ENCODE measurements around the gene ASTN1. TPM values are rescaled to one million over a fixed set of nuclear protein-coding genes. Genes with fewer than 3 reads are reported as not detected.

Gene ASTN1
- total RNA-seq, 4 donors from 2014 or later, result 0.18 TPM; not detected in 3

GRCh38 chr1:177142791-177143271 is 21.7 kb downstream of the ASTN1 start:
- Histone ChIP-seq H3K36me3 (no peaks in the 10 kb centered on the region), H3K4me1 (peaks cover 9% of the 10 kb centered on the region), H3K9me3 (no peaks in the 10 kb centered on the region), H3K4me3 (no peak overlapping the region), H3K27ac (no peak overlapping the region), H3K27me3 (no peaks in the 10 kb centered on the region)
- no peak for DNase-seq (ENCODE audit: low spot score in 2 of 2)
- TF ChIP-seq EP300 (IDR thresholded peaks at IDR 0.05), result no peak
- TF ChIP-seq POLR2A (IDR thresholded peaks at IDR 0.05), result no peak
- 51% methylated on average over 4 of the region's 4 CpGs for whole genome bisulfite sequencing

GRCh38 chr1:177142010-177142409 is 22.5 kb downstream of the ASTN1 start:
- TF ChIP-seq EP300 (IDR thresholded peaks at IDR 0.05) (no peak), CTCF (IDR thresholded peaks at IDR 0.05) (no peak)
- Histone ChIP-seq H3K27me3 (no peaks in the 10 kb centered on the region), H3K36me3 (no peaks in the 10 kb centered on the region), H3K4me1 (peaks cover 9% of the 10 kb centered on the region), H3K4me3 (no peak overlapping the region), H3K9me3 (no peaks in the 10 kb centered on the region), H3K27ac (no peak overlapping the region)
- DNase-seq (ENCODE audit: low spot score in 2 of 2), result no peak
- WGBS, result 83% methylated on average over 1 of the region's 1 CpG

DNA sequence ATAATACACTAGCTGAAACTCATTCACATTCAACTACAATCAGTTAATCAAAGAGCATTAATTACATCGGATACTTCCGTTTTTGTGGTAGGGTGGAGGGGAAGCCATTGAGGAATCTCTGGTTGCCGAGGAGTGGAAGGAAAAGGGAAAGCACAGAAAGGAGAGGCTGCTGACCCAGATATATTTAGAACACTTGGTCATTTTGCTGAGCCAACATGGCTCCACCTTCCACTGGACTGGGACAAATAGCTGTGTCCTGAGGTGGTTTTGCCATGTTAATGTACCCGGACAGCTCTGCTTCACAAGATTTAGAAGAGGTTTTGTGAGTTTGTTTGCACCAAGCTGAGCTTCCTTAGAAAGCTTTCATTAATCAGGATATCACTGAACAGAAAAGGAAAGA is 26.2 kb downstream of the ASTN1 start:
- Histone ChIP-seq H3K9me3 (no peaks in the 10 kb centered on the region), H3K4me1 (no peaks in the 10 kb centered on the region), H3K4me3 (no peak overlapping the region), H3K27me3 (no peaks in the 10 kb centered on the region), H3K36me3 (no peaks in the 10 kb centered on the region), H3K27ac (no peak overlapping the region)
- TF ChIP-seq POLR2AphosphoS5 (IDR thresholded peaks at IDR 0.05), result no peak
- no peak for TF ChIP-seq CTCF (IDR thresholded peaks at IDR 0.05)
- TF ChIP-seq EP300 (IDR thresholded peaks at IDR 0.05), result no peak
- no peak for TF ChIP-seq POLR2A (IDR thresholded peaks at IDR 0.05)
- WGBS, result 88% methylated on average over 4 of the region's 4 CpGs
- DNase-seq (ENCODE audit: low spot score in 2 of 2), result no peak

- WGBS, result 63% methylated on average over 1 of the region's 1 CpG
- Histone ChIP-seq H3K36me3 (no peaks in the 10 kb centered on the region), H3K27ac (no peak overlapping the region), H3K4me1 (no peaks in the 10 kb centered on the region), H3K9me3 (no peaks in the 10 kb centered on the region), H3K4me3 (no peak overlapping the region), H3K27me3 (no peaks in the 10 kb centered on the region)
- DNase-seq (ENCODE audit: low spot score in 2 of 2), result no peak
- TF ChIP-seq POLR2A (IDR thresholded peaks at IDR 0.05) (no peak), EP300 (IDR thresholded peaks at IDR 0.05) (no peak), CTCF (IDR thresholded peaks at IDR 0.05) (no peak), POLR2AphosphoS5 (IDR thresholded peaks at IDR 0.05) (no peak)
Measured at GRCh38 chr1:177137814-177138213, 26.7 kb downstream of the ASTN1 start.

DNA sequence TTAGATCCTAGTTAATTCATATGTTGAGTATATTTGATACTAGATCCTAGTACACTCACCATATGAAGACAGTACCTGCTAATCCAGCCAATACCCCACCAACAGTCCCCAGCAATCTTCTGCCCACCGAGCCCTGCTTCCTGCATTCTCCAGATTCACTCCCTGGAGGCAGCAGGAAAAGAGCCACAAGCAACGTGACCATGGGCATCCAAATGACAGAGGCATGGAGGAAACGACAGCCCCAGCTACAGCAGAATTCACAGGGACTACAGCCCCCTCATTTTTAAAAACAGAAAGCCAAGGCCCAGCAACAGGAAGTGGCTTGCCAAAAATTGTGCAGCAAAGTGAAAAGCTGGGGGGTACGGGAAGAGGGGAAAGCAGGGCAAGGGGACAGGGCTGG is 29.3 kb downstream of the ASTN1 start:
- WGBS, result 70% methylated on average over 4 of the region's 4 CpGs
- no peak overlapping the region for H3K4me3 ChIP-seq
- H3K9me3 ChIP-seq, result no peaks in the 10 kb centered on the region
- no peaks in the 10 kb centered on the region for H3K36me3 ChIP-seq
- H3K4me1 ChIP-seq, result no peaks in the 10 kb centered on the region
- no peak for TF ChIP-seq POLR2AphosphoS5 (IDR thresholded peaks at IDR 0.05)
- TF ChIP-seq POLR2A (IDR thresholded peaks at IDR 0.05), result no peak
- TF ChIP-seq CTCF (IDR thresholded peaks at IDR 0.05), result no peak
- TF ChIP-seq EP300 (IDR thresholded peaks at IDR 0.05), result no peak
- no peak overlapping the region for H3K27ac ChIP-seq
- DNase-seq (ENCODE audit: low spot score in 2 of 2), result no peak
- H3K27me3 ChIP-seq, result no peaks in the 10 kb centered on the region

DNA sequence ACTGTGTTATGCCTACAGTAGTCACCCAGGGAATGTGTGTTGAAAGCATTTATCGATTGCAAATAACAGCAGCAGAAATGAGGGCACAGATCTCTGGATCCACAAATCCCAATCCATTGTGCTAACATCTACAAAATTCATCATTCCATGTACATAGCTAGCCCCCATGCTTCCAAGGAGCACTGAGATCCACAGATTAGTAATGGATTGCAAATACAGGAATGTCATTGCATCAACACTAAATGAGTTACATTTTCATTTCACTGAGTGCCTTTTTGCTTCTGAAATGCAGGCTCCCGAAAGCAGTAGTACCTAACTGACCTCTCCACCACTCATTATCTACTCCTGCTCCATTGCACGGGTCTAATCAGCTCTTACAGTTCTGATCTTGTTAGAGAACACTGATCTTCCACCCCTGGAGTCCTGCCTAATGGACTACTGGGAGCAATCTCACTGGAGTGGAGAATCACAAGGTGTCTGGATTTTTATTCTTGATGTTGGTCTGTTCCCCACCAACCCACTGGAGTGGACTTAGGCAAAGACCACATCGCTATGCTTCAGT is 30.5 kb downstream of the ASTN1 start:
- H3K4me3 ChIP-seq, result no peak overlapping the region
- no peaks in the 10 kb centered on the region for H3K9me3 ChIP-seq
- H3K27ac ChIP-seq, result no peak overlapping the region
- 85% methylated on average over 4 of the region's 4 CpGs for WGBS
- no peaks in the 10 kb centered on the region for H3K4me1 ChIP-seq
- no peak for TF ChIP-seq POLR2A (IDR thresholded peaks at IDR 0.05)
- no peak for TF ChIP-seq POLR2AphosphoS5 (IDR thresholded peaks at IDR 0.05)
- no peak for TF ChIP-seq CTCF (IDR thresholded peaks at IDR 0.05)
- no peak for TF ChIP-seq EP300 (IDR thresholded peaks at IDR 0.05)
- no peaks in the 10 kb centered on the region for H3K27me3 ChIP-seq
- no peak for DNase-seq (ENCODE audit: low spot score in 2 of 2)
- H3K36me3 ChIP-seq, result no peaks in the 10 kb centered on the region
